ENCODE measurements around the gene CD7.
"Not testable (repeated sequence)": the region's sequence is repeated elsewhere in the genome, so short reads cannot be mapped to it uniquely, and the experiment has no call there.

CD7 gene

GRCh38 chr17:82317394-82318168 is at the start of gene CD7:
TSS of gene CD7 (minus strand) at chr17:82317608. CDS start at chr17:82317495, 113 bp downstream.
- H3K4me3 ChIP-seq (replicated peaks; ENCODE audit: low read depth, low read length): no peak within 1 kb of the TSS
- no peak for DNase-seq (ENCODE audit: extremely low read depth, insufficient read length)

GRCh38 chr17:82366749-82367148 is 49.3 kb upstream of the CD7 start:
- no peak for TF ChIP-seq CTCF (IDR thresholded peaks at IDR 0.05; ENCODE audit: insufficient read depth, low read length, poor library complexity, severe bottlenecking)
- Histone ChIP-seq H3K4me3 (replicated peaks; ENCODE audit: low read depth, low read length) (no peak overlapping the region), H3K36me3 (ENCODE audit: control insufficient read depth, insufficient read depth, low read length) (no peaks in the 10 kb centered on the region), H3K27me3 (replicated peaks; ENCODE audit: control insufficient read depth, insufficient read depth, low read length) (no peaks in the 10 kb centered on the region; the same call in 1 of the 2 replicates)
- DNase-seq (ENCODE audit: extremely low read depth, insufficient read length): no peak

More at GRCh38 chr17:82317394-82318168, at the start of gene CD7:
- Histone ChIP-seq H3K27me3 (replicated peaks; ENCODE audit: control insufficient read depth, insufficient read depth, low read length) (no peaks in the 10 kb centered on the region; the same call in 1 of the 2 replicates), H3K36me3 (ENCODE audit: control insufficient read depth, insufficient read depth, low read length) (no peaks in the 10 kb centered on the region)
- TF ChIP-seq CTCF (IDR thresholded peaks at IDR 0.05; ENCODE audit: insufficient read depth, low read length, poor library complexity, severe bottlenecking): no peak

- Histone ChIP-seq H3K36me3 (ENCODE audit: control insufficient read depth, insufficient read depth, low read length) (no peaks in the 10 kb centered on the region), H3K27me3 (replicated peaks; ENCODE audit: control insufficient read depth, insufficient read depth, low read length) (no peaks in the 10 kb centered on the region), H3K4me3 (replicated peaks; ENCODE audit: low read depth, low read length) (no peak overlapping the region)
- no peak for DNase-seq (ENCODE audit: extremely low read depth, insufficient read length)
- no peak for TF ChIP-seq CTCF (IDR thresholded peaks at IDR 0.05; ENCODE audit: insufficient read depth, low read length, poor library complexity, severe bottlenecking)
Observed at GRCh38 chr17:82365606-82366295, 48.3 kb upstream of the CD7 start.

GRCh38 chr17:82361885-82362633 is 44.7 kb upstream of the CD7 start:
- H3K36me3 ChIP-seq (ENCODE audit: control insufficient read depth, insufficient read depth, low read length): no peaks in the 10 kb centered on the region
- no peaks in the 10 kb centered on the region for H3K27me3 ChIP-seq (replicated peaks; ENCODE audit: control insufficient read depth, insufficient read depth, low read length)
- no peak for DNase-seq (ENCODE audit: extremely low read depth, insufficient read length)
- no peak for TF ChIP-seq CTCF (IDR thresholded peaks at IDR 0.05; ENCODE audit: insufficient read depth, low read length, poor library complexity, severe bottlenecking)
- no peak overlapping the region for H3K4me3 ChIP-seq (replicated peaks; ENCODE audit: low read depth, low read length)

- DNase-seq (ENCODE audit: extremely low read depth, insufficient read length); H3K36me3 ChIP-seq (ENCODE audit: control insufficient read depth, insufficient read depth, low read length); H3K27me3 ChIP-seq (replicated peaks; ENCODE audit: control insufficient read depth, insufficient read depth, low read length); H3K4me3 ChIP-seq (replicated peaks; ENCODE audit: low read depth, low read length): not testable (repeated sequence)
Observed at GRCh38 chr17:82359451-82360074, 42.2 kb upstream of the CD7 start.
